ENCODE measurements around the gene PTPRZ1. TPM values are rescaled to one million over a fixed set of nuclear protein-coding genes. Genes with fewer than 3 reads are reported as not detected.

The PTPRZ1 gene
- total RNA-seq, 3 donors from 2014 or later = 0.49 to 9.1 (median 0.67) TPM

- Histone ChIP-seq H3K4me3 (no peak overlapping the region), H3K9me3 (no peaks in the 10 kb centered on the region), H3K4me1 (ENCODE audit: low read depth) (no peaks in the 10 kb centered on the region), H3K36me3 (ENCODE audit: low read depth) (no peaks in the 10 kb centered on the region)
- no peak for TF ChIP-seq CTCF (IDR thresholded peaks at IDR 0.05)
- ATAC-seq (no peak), DNase-seq (no peak)
- intact Hi-C loops (cut with DNase I, micrococcal nuclease) = no loop called here
Observed at GRCh38 chr7:122072924-122073599, 200.1 kb downstream of the PTPRZ1 start.

- ATAC-seq = no peak
- H3K36me3 ChIP-seq (ENCODE audit: low read depth) = no peaks in the 10 kb centered on the region
- H3K9me3 ChIP-seq = no peaks in the 10 kb centered on the region
- H3K4me3 ChIP-seq = no peak overlapping the region
- no peak for DNase-seq
- no peak for TF ChIP-seq CTCF (IDR thresholded peaks at IDR 0.05)
- intact Hi-C loops (cut with DNase I, micrococcal nuclease) = no loop called here
- H3K4me1 ChIP-seq (ENCODE audit: low read depth) = no peaks in the 10 kb centered on the region
Observed at GRCh38 chr7:122073635-122074034, 200.7 kb downstream of the PTPRZ1 start.

GRCh38 chr7:122082160-122082559 lies 209.2 kb downstream of the PTPRZ1 start:
- ATAC-seq = no peak
- no peak for TF ChIP-seq CTCF (IDR thresholded peaks at IDR 0.05)
- H3K4me3 ChIP-seq = no peak overlapping the region
- no peaks in the 10 kb centered on the region for H3K9me3 ChIP-seq
- no peaks in the 10 kb centered on the region for H3K4me1 ChIP-seq (ENCODE audit: low read depth)
- no peaks in the 10 kb centered on the region for H3K36me3 ChIP-seq (ENCODE audit: low read depth)
- no peak for DNase-seq
- intact Hi-C loops (cut with DNase I, micrococcal nuclease) = no loop called here

GRCh38 chr7:122082670-122083069 lies 209.7 kb downstream of the PTPRZ1 start:
- no peak for TF ChIP-seq CTCF (IDR thresholded peaks at IDR 0.05)
- no peaks in the 10 kb centered on the region for H3K9me3 ChIP-seq
- no peak for ATAC-seq
- H3K36me3 ChIP-seq (ENCODE audit: low read depth) = no peaks in the 10 kb centered on the region
- no peaks in the 10 kb centered on the region for H3K4me1 ChIP-seq (ENCODE audit: low read depth)
- H3K4me3 ChIP-seq = no peak overlapping the region
- DNase-seq = no peak
- intact Hi-C loops (cut with DNase I, micrococcal nuclease) = no loop called here

GRCh38 chr7:122092964-122093797 lies 220.2 kb downstream of the PTPRZ1 start:
- H3K9me3 ChIP-seq = no peaks in the 10 kb centered on the region
- no peaks in the 10 kb centered on the region for H3K4me1 ChIP-seq (ENCODE audit: low read depth)
- intact Hi-C loops (cut with DNase I, micrococcal nuclease) = loop anchor here in 1 of 2 donors (10.0 kb wide), 1 partner anchor 432 kb away; no protein-coding TSS in a partner anchor
- peak; percentile 77 for TF ChIP-seq CTCF (IDR thresholded peaks at IDR 0.05)
- ATAC-seq = peak; percentile 81
- DNase-seq = peak in 2 of 3 donors; percentile 42 to 85
- H3K4me3 ChIP-seq = no peak overlapping the region
- no peaks in the 10 kb centered on the region for H3K36me3 ChIP-seq (ENCODE audit: low read depth)
